ENCODE results near the gene THOC7.

DNA sequence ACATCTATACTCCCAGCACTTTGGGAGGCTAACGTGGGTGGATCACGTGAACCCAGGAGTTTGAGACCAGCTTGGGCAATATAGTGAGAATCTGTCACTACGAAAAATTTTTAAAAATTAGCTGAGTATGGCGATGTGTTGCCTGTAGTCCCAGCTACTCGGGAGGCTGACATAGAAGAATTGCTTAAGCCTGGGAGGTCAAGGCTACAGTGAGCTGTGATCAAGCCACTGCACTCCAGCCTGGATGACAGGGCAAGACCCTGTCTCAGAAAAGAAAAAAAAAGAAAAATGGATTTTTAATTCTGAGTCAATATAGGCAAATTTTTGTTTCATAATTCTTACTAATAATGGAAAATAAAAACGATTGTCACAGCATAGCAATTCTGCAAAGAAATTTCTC lies 31.2 kb downstream of the THOC7 start:
- TF ChIP-seq, protein P1, sequence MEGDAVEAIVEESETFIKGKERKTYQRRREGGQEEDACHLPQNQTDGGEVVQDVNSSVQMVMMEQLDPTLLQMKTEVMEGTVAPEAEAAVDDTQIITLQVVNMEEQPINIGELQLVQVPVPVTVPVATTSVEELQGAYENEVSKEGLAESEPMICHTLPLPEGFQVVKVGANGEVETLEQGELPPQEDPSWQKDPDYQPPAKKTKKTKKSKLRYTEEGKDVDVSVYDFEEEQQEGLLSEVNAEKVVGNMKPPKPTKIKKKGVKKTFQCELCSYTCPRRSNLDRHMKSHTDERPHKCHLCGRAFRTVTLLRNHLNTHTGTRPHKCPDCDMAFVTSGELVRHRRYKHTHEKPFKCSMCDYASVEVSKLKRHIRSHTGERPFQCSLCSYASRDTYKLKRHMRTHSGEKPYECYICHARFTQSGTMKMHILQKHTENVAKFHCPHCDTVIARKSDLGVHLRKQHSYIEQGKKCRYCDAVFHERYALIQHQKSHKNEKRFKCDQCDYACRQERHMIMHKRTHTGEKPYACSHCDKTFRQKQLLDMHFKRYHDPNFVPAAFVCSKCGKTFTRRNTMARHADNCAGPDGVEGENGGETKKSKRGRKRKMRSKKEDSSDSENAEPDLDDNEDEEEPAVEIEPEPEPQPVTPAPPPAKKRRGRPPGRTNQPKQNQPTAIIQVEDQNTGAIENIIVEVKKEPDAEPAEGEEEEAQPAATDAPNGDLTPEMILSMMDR (conservative IDR thresholded peaks at IDR 0.05; ENCODE audit: low read depth, low read length): no peak
- TF ChIP-seq CEBPB (IDR thresholded peaks at IDR 0.05; ENCODE audit: low read depth, low read length): no peak
